ENCODE data around the gene CPSF4L.
A peak's percentile ranks its signal among the peaks of the same experiment; 100 is the strongest.
"Not testable (repeated sequence)": the region's sequence is repeated elsewhere in the genome, so short reads cannot be mapped to it uniquely, and the experiment has no call there.

CPSF4L gene

DNA sequence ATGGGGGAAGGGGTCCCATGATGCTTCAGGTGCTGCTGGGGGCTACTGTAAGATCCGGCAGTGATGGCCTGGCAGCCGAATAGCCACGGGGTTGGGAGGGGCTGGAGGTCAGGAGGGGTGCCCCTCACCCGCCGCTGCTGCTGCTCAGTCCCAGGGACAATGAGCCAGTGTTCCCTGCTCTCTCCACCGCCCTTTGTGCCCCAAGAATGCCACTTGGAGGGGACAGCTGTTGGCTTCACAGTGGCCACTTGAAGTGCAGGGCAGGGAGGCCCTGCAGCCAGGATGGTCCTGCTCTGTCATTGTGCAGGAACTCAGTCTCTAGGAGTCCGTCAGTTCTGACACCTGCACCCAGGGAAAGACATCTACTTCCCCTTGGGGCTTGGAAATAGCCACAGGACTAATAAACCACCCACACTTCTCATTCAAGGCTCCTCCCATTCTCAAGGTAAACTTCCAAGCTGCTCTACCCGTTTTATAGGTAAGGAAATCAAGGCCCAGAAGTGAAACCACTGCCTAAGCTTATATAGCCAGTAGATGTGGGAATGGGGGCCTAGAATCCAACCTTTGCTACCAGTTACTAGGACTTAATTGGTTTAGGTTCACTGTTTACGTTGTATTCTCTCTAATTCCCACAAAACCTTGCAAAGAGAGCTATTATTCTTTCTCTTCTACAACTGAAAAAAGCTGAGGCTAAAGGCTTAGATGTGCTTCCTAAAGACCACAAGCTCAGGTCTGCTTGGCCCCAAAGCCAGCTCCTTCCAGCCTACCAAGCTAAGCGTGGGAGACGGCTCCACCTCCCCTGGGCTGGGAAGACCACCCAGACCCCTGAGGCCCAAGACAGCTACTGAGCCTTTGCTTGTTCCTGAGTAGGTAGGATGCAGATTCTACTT, 6.2 kb upstream of the CPSF4L start:
- DNase-seq = no peak

DNA sequence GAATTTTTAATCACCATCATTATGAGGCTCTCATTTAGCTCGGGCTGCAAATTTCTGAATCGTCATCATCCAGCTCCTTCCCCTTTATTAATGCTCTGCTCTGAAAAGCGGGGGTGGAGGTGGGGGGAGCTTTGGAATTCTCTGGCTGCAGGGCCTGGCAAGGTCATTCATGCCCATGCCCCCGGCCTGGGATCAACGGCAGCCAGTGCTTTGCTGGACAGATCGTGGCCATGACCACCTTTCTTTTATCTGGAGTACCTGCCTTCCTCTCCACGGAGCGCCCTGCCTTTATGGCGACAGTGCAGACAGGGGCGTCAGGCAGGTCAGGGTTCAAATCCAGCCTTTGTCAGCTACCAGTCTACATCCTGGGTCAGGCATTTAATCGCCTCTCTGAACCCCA, 5.1 kb upstream of the CPSF4L start:
- no peak for DNase-seq

DNA sequence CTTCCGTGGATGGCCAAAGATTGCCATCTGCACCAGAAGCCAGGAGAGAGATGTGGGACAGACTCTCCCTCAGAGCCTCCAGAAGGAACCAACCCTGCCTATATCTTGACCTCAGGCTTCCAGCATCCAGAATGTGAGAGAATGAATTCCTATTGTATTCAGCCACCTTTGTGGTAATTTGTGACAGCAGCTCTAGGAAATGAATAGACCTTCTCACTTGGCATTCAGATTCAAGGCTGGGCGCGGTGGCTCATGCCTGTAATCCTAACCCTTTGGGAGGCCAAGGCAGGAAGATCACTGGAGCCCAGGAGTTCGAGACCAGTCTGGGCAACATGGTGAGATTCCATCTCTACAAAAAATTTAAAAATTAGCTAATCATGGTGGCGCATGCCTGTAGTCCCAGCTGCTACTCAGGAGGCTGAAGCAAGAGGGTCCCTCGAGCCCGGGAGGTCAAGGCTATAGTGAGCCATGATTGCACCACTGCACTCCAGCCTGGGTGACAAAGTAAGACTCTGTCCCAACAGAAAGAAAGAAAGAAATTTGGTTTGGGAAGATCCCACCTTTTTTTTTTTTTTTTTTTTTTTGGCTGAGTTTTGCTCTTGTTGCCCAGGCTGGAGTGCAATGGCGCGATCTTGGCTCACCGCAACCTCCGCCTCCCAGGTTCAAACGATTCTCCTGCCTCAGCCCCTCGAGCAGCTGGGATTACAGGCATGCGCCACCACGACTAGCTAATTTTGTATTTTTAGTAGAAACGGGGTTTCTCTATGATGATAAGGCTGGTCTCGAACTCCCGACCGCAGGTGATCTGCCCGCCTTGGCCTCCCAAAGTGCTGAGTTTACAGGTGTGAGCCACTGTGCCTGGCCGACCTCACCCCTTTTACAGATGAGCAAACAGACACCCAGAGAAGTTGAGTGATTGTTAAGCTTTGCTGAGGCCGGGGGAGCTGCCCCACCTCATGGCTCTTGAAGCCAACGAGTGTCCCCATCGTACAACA, 4.3 kb upstream of the CPSF4L start:
- DNase-seq = no peak

DNA sequence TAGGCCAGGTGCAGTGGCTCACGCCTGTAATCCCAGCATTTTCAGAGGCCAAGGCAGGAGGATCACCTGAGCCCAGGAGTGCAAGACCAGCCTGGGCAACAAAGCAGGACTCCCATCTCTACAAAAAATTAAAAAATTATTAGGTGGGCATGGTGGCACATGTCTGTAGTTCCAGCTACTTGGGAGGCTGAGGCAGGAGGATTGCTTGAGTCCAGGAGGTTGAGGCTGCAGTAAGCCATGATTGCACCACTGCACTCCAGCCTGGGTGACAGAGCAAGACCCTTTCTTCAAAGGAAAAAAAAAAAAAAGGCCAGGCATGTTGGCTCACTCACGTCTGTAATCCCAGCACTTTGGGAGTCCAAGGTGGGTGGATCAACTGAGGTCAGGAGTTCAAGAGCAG, 2.8 kb upstream of the CPSF4L start:
- DNase-seq = not testable (repeated sequence)

DNA sequence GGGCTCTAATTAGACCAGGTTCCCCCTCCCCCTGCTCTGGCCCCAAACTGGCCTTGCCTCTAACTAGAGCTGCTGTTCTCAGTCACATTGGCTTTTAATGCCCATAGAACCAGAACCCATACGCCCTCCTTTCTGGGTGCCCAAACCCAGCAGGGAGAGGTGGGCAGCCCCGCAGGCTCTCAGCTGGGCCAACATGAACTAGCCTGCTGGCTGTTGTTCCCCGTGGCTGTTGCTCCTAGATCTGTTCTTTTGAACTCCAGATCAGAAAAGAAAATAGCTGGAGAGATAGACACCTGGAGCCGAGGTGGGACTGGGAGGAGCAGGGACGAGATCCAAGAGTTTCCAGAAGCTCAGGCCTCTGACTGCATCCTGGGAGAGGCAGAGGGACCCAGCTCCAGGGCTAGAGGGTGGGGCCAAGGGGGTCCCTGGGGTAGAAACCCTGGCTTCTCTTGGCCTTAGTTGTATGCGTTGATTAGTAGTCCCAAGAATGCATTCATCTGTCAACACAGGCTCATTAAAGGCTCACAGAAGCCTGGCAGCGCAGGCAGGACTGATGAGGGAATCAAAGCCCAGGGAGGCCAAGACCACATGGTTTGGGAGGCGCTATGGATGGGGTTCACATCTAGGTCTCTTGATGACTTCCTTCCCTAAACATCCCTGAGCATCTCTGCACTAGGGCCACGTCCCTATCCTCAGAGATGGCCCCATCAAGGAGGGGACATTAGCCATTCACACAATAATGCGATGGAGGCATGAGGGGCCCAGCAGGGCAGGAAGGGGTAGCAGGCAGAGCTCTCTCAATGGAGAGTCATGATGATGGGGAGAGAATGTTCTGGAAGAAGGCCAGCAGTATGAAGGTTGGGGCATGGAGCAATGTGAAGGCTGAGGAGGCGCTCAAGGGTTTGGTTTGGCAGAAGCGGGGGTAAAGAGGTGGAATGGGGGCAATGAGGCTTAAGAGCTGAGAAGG, 1.3 kb upstream of the CPSF4L start:
- DNase-seq = no peak

DNA sequence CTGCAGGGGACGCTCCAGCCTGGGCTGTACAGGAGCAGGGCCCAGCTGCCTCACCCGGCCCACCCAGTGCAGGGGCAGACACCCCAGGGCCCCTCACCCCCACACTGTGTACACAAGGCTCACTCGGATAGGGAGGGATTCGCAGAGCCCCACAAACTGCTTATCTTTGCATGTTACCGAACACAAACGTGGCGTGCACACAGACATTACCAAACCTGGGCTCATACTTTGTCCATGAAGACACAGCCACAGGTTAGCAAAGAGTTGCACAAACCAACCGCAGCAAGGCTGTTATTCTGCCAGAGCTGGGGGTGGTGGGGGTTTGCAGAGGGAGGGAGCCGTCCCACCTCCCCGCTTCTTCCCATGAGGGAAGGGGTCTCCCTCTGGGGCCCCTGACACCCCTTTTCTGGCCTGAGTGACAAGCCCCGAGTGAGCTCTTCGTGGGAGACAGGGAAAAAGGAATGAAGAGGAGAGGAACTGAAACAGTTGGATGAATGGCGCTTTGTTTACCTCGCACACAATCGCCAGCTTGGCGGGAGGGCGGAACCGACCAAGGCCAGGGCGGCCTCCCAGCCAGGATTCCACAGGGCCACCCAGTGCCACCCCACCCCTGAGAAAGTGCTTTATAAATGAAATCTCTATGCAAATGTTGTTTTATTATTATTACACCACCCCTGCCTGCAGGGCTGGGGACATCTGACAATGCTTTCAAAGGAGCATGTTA, 434 bp upstream of the CPSF4L start:
- no peak for DNase-seq

DNA sequence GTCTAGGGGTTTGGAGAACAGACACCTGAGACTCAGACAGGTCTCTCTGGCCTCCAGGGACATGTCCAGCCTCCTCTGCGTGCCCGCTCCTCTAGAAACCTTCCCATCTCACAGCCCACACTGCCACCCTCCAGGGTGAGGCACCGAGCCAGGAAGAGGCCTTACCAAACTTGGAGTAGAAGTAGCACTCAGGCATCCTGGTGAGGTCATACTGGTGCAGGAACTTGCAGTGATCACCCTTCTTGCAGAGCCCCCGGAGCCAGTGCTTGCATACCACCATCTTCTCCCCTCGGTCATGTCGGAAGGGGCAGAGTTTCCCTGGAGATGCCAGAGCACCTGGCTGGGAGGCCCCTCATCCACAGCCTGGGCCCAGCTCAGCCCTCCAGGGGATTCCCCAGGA, 4.2 kb downstream of the CPSF4L start:
- no peak for DNase-seq

DNA sequence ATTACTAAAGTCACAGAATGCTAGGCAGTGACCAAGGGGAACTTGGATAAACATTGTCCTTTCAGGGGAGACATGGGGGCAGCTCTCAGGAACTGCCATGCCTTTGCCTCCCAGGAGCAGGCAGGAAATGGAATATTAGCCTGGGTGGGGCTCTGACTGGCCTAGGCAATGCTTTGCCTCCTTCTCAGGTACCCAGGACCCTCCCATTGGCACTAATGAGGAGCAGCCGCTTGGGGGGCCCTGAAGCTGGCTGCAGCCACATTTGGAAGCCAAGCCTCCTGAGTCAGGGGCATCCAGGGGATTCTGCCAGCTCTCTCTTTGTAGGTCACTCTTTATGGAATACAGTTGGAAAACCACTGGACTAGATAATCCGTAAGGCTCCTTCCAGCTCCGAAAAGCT, 5.5 kb downstream of the CPSF4L start:
- DNase-seq = no peak

DNA sequence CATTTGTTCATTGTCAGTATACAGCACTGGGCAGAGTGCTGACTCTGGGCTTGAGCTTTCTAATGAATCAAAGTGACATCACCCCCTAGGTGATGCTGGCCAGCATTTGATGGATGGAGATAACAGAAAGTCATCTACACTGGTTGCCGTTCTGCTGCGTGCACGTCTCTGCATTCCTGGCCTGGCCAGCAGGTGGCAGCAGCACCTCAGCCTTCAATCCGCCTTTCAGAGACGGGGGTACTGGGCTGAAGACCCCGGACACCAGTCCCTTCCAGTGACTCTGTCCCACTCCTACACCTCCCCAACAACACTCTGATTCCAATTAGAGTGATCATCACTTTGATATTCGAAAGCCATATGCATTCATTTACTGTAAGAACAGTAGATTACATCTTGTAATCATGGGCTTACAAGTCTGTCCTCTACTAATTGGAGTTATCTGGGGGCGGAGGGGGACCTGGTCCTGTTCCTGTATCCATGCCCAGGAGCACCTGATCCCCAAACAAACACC, 6.0 kb downstream of the CPSF4L start:
- peak in 1 of 2 experiments; percentile 35 for DNase-seq

DNA sequence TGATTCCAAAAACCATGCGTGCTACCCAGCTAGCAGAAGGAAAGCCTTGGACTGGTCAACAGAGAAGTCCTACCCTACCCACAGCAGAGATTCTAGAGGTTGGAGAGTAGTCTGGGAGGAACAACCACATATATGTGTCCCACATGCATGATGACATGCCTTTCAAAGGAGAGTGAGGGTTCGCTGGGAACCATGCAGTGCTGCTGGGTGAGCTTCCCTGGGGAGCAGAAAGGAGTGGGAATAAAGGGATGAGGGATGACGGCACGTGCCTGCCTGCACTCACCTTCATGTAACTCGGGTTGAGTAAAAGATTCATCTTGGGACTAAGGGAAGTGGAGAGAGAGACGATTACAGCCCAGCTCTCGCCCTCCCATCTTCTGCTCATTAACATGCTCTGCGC, 9.8 kb downstream of the CPSF4L start:
- no peak for DNase-seq

DNA sequence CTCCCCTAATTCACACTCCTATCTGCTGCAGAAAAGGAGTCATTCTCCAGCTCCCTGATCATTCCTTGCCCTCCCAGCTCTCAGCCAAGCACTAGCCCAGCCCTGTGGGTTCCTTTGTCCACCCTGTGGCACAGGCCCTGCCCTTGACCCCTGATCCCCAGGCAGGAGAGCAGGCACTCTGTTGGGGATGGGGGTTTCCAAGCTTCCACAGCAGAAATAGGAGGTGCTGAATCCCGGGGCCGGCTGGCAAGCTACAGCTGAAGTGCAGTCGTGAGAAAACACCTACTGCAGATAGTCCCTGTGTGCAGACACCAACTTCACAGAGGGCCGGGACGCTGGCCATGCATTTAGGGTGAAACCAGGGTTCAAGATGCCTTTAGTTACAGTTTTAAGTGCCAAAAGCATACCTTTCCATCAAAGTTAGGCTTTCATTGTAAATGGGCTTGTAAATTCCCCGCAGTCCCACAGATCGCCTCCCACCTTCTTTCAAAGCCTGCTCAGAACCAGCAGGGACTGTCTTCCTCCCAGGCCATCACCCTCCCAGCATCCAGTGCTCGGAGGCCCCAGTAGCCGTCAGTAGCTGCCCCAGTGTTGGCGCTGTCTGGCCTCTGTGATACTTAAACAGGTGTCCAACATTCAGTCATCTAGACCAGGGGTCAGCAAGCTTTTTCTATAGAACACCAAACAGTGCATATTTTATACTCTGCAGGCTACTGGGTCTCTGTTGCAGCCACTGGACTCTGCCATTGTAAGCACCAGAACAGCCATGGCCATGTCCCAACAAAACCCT, 10.6 kb downstream of the CPSF4L start:
- no peak for DNase-seq

DNA sequence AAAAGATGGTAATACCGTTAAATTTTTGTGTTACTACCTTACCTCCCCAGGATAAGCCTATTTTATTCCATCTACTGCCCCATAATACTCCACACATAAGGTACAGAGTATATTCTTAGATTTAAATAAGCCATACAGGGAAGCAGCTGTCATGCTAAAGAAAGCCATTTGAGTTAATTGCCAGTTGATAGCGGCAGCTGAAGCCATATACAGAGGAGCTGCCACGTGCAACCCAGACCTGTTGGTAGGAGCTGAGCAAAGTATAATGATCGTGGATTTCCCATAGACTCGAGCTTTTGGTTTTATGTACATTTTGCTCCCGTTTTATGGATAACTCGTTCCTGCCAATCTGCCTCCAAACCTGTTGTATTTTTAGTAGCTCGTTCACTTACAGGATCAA, 12.0 kb downstream of the CPSF4L start:
- DNase-seq = no peak

DNA sequence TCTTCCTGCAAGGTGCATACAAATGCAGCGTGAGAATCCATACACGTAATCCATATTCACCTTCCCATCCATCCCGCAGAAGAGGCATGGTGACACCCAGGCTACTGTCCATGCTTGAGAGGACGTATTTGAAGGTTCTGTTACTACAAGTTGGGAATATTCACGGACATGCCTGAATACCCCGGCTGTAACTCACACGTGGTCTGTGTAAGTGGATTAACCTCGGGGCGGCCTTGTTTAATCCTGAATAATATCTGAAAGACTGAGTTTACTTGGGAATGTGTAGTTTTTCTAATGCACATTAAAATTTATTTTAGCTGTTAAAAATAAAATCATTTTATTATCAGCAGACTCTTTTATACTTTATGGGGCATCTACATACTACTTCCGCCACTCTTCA, 13.1 kb downstream of the CPSF4L start:
- DNase-seq = no peak

DNA sequence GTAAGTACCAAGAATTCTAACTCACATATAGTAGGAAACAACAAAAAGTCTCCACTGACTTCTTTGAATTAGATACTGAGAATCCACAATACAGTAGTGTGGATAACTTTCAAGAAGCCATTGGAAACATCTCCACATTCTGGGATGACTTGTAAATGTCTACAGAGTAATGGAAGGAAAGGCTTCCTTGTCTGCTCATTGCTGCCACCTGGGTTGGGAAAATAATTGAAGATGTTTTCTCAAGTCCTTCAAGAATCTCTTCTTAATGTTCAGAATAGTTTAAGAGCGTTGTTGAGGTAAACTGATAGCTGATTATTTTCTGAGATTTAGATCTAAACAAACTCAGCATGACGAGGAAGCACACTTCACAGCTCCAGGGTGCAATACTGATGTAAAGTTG, 14.0 kb downstream of the CPSF4L start:
- DNase-seq = peak in 1 of 2 experiments; percentile 11

DNA sequence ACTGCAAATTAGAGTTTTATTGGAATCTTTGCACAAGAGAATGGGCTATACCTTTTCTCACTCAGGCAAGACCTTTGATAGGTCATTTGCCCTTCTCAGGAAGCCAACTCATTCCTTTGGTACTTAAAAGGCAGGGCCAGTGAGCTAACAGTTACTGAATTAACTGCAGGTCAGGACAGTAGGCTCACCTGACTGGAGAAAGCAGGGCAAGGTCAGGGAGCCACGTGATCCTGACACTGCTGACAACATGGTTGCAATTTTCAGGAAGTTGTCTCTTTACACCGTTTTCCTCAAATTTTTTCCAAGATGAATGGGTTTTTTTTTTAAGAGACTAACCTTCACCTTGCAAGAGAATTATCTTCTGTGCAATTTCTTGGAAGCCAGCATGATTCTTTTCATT, 21.1 kb downstream of the CPSF4L start:
- no peak for DNase-seq

DNA sequence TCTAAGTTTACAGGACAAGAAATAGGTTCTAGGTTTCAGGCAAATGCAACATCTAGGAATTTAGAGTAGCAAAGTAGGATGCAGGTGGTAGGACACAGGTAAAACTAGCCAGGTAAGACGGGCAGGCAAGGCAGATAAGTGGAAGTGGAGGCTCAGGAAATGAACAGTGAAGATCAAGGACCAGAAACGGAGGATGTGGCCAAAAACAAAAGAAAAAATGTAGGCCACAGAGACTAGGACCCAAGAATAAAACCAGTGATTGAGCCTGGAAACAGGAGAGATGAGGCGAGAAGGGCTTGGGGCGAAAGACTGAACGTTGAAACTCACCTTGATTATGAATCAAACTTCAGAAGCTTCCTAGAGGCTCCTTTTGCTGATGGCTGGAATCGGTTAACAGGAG, 24.0 kb downstream of the CPSF4L start:
- DNase-seq = no peak

DNA sequence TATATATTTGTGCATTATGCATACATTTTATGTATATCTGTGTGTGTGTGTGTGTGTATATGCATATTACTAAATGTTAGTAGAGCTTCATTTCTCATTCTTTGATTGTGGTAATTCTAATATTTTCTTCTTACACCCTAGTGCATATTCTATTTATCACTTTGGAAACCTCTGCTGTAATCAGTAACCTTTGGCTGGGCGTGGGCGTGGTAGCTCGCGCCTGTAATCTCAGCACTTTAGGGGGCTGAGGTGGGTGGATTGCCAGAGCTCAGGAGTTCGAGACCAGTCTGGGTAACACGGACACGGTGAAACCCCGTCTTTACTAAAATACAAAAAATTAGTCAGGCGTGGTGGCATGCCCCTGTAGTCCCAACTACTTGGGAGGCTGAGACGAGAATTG, 26.9 kb downstream of the CPSF4L start:
- DNase-seq = no peak

DNA sequence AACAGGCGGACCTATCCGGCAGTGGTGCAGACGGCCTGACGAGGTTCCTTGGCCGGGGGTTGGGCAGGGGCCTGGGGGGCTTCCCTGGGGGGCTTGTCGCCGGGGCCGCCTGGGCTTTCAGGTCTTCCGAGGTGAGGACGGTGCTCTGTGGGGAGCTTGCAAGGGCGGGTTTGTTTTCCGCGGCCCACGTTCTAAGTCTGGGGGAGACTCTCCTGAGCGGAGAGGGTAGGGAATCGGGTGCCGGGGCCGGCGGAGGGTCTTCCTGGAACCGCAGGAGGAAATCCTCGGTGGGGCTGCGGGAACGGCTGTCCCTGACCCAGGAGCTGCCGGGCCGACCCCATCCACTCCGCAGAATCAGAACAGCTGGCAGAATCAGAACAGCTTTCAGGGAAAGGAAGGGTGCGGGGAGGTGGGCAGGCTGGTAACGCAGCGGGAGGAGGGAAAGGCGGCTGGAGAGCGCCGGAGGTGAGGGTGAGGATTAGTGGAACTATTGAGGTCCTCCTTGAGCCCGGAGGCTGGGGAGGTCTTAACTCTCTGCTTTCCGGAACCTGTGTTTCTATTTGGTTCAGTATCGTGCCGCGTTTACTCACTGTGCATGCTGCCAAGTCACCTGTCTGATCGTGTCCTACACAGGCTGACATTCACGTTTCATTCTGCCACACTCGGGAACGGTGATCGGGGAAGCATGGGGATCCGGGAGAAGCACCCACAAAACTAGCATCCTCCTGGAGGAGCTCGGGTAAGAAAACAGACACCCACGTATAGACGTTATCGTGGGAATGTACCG, 28.9 kb downstream of the CPSF4L start:
- no peak for DNase-seq

DNA sequence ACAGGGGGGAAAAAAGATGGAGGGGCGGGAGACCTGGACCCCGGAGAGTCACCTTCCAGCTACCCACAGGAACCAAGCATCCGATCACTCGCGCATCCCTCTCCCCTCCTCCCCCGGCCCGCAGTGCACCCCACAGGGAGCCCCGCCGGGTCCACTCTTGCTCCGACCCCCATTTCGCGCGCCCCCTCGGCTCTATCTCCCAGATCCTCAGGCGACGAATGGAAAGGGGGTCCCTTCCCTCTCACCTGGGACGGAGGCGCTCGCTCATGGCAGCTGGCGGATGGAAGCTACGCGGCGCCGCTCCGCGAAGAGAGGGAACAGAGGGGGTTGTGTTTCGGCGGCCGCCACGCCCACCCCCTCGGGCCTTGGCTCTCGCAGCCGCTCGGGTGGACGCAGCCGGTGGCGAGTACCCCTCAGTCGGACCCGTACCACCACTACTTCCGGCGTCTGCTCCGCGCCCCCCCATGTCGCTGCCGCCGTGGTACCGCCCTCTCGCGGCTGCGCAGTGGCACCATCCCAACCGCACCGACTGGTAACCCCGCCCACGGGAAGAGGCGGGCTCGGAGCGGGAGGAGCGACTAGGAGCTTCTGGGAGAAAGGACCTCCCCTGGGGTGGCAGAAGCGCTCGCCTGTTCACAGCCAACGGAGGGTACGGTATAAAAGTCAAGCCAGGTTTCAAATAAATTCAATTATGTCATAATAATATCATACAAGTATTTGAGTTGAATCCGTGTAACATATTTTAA, 29.7 kb downstream of the CPSF4L start:
- peak; percentile 80 to 92 for DNase-seq
